OCI-LY1 (cell line): ENCODE data around the gene IQGAP2.

Source experiments
- H2AFZ ChIP-seq: fragments of 200-600 bp; sonication (generic), shearing (Covaris generic); 2 replicates; pipeline ENCODE4 v1.6.0; 2014; ENCODE audit warnings: antibody characterized with exemption, mild to moderate bottlenecking, low read length
- H3F3A ChIP-seq: fragments of 200-600 bp; sonication (generic), shearing (Covaris generic); 2 replicates; pipeline ENCODE4 v1.6.0; 2014; ENCODE audit warnings: mild to moderate bottlenecking, antibody characterized with exemption, low read length, moderate library complexity; ENCODE audit not compliant: insufficient read depth
- H3K27ac ChIP-seq: fragments of 200-600 bp; sonication (generic); 2 replicates; pipeline ENCODE4 v1.5.1; 2014; ENCODE audit warnings: low read length, mixed run types, mild to moderate bottlenecking, low read depth; ENCODE audit not compliant: poor library complexity, severe bottlenecking
- H3K27me3 ChIP-seq: fragments of 200-600 bp; sonication (generic); 2 replicates; pipeline ENCODE4 v1.6.0; 2014; ENCODE audit warnings: antibody characterized with exemption, mild to moderate bottlenecking, low read length, moderate library complexity; ENCODE audit not compliant: insufficient read depth
- H3K36me3 ChIP-seq: fragments of 200-600 bp; sonication (generic); 2 replicates; pipeline ENCODE4 v1.6.1; 2014; ENCODE audit warnings: mild to moderate bottlenecking, antibody characterized with exemption, low read length, moderate library complexity, mixed read lengths; ENCODE audit not compliant: insufficient read depth
- H3K4me1 ChIP-seq: fragments of 200-600 bp; sonication (generic); 2 replicates; pipeline ENCODE4 v1.5.1; 2014; ENCODE audit warnings: mild to moderate bottlenecking, low read length, moderate library complexity; ENCODE audit not compliant: insufficient read depth, severe bottlenecking
- H3K4me2 ChIP-seq: fragments of 200-600 bp; sonication (generic), shearing (Covaris generic); 2 replicates; pipeline ENCODE4 v1.6.1; 2014; ENCODE audit warnings: low read length
- H3K4me3 ChIP-seq: fragments of 200-600 bp; sonication (generic); 2 replicates; pipeline ENCODE4 v1.5.1; 2014; ENCODE audit warnings: low read length, low read depth, mild to moderate bottlenecking, mixed read lengths; ENCODE audit not compliant: poor library complexity, severe bottlenecking
- H3K79me2 ChIP-seq: fragments of 200-600 bp; shearing (Covaris generic); 2 replicates; pipeline ENCODE4 v1.6.1; 2016; ENCODE audit warnings: mixed run types, low read length, mixed read lengths; ENCODE audit not compliant: insufficient read depth
- H3K9ac ChIP-seq: fragments of 200-600 bp; sonication (generic), shearing (Covaris generic); 2 replicates; pipeline ENCODE4 v1.6.1; 2014; ENCODE audit warnings: mild to moderate bottlenecking, low read length, mixed read lengths
- H3K9me2 ChIP-seq: fragments of 200-600 bp; sonication (generic), shearing (Covaris generic); 2 replicates; pipeline ENCODE4 v1.6.1; 2014; ENCODE audit warnings: low read depth, mild to moderate bottlenecking, low read length, mixed read lengths
- H3K9me3 ChIP-seq: fragments of 200-600 bp; shearing (Covaris generic); 2 replicates; pipeline ENCODE4 v1.6.1; 2014; ENCODE audit warnings: low read length, mixed read lengths
- H4K20me1 ChIP-seq: fragments of 200-600 bp; sonication (generic), shearing (Covaris generic); 2 replicates; pipeline ENCODE4 v1.6.0; 2016; ENCODE audit warnings: mild to moderate bottlenecking, low read length; ENCODE audit not compliant: insufficient read depth
- EZH2 ChIP-seq: fragments of 200-600 bp; sonication (generic), shearing (Covaris generic); IDR thresholded peaks from 2 replicates; pipeline ENCODE4 v1.8.0; 2017; ENCODE audit warnings: borderline replicate concordance, mixed run types, mild to moderate bottlenecking, antibody characterized with exemption, low read length, moderate library complexity, mixed read lengths
- TF ChIP-seq, protein P1 (sequence below): fragments of 200-600 bp; sonication (generic), shearing (Covaris generic); IDR thresholded peaks from 2 replicates; pipeline ENCODE4 v1.5.1; 2017; ENCODE audit warnings: mild to moderate bottlenecking, antibody characterized with exemption, low read length, moderate library complexity, mixed read lengths

Gene IQGAP2

DNA sequence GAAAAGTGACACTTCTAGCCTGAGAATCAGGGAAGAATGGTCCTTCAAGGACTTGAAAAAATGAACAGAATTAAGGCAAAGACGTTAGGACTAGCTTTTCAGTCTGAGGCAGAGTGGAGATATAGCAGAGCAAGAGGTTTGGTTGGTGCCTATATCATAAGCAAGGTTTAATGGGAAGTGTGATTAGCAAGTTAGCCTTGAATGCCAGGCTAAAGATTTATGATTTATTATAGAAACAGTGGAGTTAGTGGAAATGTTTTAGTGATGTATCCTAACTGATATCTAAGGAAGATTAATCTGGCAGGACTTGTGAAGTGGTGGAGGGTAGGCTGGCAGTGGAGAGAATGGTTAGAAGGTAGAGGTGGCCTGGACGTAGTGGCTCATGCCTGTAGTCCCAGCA, 213.1 kb downstream of the IQGAP2 start:
- H3F3A ChIP-seq, result no peaks in the 10 kb centered on the region
- H3K9ac ChIP-seq, result no peak overlapping the region
- no peaks in the 10 kb centered on the region for H3K9me2 ChIP-seq
- no peak overlapping the region for H2AFZ ChIP-seq
- no peaks in the 10 kb centered on the region for H3K79me2 ChIP-seq
- H3K36me3 ChIP-seq, result no peaks in the 10 kb centered on the region
- no peak for TF ChIP-seq EZH2
- TF ChIP-seq, protein P1, sequence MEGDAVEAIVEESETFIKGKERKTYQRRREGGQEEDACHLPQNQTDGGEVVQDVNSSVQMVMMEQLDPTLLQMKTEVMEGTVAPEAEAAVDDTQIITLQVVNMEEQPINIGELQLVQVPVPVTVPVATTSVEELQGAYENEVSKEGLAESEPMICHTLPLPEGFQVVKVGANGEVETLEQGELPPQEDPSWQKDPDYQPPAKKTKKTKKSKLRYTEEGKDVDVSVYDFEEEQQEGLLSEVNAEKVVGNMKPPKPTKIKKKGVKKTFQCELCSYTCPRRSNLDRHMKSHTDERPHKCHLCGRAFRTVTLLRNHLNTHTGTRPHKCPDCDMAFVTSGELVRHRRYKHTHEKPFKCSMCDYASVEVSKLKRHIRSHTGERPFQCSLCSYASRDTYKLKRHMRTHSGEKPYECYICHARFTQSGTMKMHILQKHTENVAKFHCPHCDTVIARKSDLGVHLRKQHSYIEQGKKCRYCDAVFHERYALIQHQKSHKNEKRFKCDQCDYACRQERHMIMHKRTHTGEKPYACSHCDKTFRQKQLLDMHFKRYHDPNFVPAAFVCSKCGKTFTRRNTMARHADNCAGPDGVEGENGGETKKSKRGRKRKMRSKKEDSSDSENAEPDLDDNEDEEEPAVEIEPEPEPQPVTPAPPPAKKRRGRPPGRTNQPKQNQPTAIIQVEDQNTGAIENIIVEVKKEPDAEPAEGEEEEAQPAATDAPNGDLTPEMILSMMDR, result no peak
- no peak overlapping the region for H3K4me3 ChIP-seq
- no peaks in the 10 kb centered on the region for H3K27me3 ChIP-seq
- no peaks in the 10 kb centered on the region for H3K9me3 ChIP-seq
- no peaks in the 10 kb centered on the region for H3K4me1 ChIP-seq
- no peak overlapping the region for H3K4me2 ChIP-seq
- no peak overlapping the region for H3K27ac ChIP-seq
- H4K20me1 ChIP-seq, result no peaks in the 10 kb centered on the region

DNA sequence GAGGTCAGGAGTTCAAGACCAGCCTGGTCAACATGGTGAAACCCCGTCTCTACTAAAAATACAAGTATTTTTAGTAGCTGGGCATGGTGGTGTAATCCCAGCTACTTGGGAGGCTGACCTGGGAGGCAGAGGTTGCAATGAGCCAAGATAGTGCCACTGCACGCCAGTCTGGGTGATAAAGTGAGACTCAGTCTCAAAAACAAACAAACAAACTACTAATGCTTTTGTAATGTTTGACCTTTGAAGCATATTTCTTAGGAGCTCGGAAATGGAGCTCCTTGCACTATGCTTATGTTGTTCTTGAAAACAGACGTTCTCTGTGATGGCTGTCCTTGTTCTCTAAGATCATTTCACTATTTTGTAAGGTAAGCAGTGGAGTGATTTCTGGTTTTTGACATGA, 214.1 kb downstream of the IQGAP2 start:
- TF ChIP-seq, protein P1, result no peak
- TF ChIP-seq EZH2, result no peak
- no peaks in the 10 kb centered on the region for H3K36me3 ChIP-seq
- H3K4me3 ChIP-seq, result no peak overlapping the region
- no peak overlapping the region for H3K27ac ChIP-seq
- no peaks in the 10 kb centered on the region for H3F3A ChIP-seq
- no peak overlapping the region for H3K9ac ChIP-seq
- H3K4me1 ChIP-seq, result no peaks in the 10 kb centered on the region
- H4K20me1 ChIP-seq, result no peaks in the 10 kb centered on the region
- no peaks in the 10 kb centered on the region for H3K9me2 ChIP-seq
- H3K79me2 ChIP-seq, result no peaks in the 10 kb centered on the region
- H3K9me3 ChIP-seq, result no peaks in the 10 kb centered on the region
- no peak overlapping the region for H2AFZ ChIP-seq
- no peak overlapping the region for H3K4me2 ChIP-seq
- H3K27me3 ChIP-seq, result no peaks in the 10 kb centered on the region

DNA sequence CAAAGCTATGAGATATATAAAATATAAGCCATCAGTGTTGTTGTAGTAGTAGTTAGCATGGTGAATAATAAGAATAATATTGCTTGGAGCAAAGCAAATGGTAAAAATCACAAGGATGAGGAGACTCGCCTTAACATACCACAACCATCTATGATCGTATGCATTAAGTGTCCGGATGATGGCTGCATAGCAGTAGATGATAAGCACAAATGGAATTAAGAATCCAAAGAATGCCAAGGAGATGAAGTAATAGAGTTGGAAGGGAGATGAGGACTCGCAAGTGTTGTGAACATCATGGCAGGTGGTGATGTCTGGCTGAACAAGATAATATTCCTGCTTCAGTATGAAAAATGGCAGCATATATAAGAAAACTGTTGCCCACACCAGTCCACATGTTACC, 214.6 kb downstream of the IQGAP2 start:
- H3K27me3 ChIP-seq, result no peaks in the 10 kb centered on the region
- H3K9ac ChIP-seq, result no peak overlapping the region
- TF ChIP-seq, protein P1, result no peak
- no peak for TF ChIP-seq EZH2
- no peaks in the 10 kb centered on the region for H3K9me3 ChIP-seq
- H3K4me2 ChIP-seq, result no peak overlapping the region
- no peak overlapping the region for H2AFZ ChIP-seq
- no peaks in the 10 kb centered on the region for H4K20me1 ChIP-seq
- no peaks in the 10 kb centered on the region for H3F3A ChIP-seq
- H3K9me2 ChIP-seq, result no peaks in the 10 kb centered on the region
- H3K4me1 ChIP-seq, result no peaks in the 10 kb centered on the region
- H3K4me3 ChIP-seq, result no peak overlapping the region
- H3K79me2 ChIP-seq, result no peaks in the 10 kb centered on the region
- H3K27ac ChIP-seq, result no peak overlapping the region
- H3K36me3 ChIP-seq, result no peaks in the 10 kb centered on the region
